HFFc6 (cell line): Measurements from ENCODE around the gene AMOTL2. TPM values are rescaled to one million over a fixed set of nuclear protein-coding genes. Genes with fewer than 3 reads are reported as not detected.

ENCODE experiments used
- DNase-seq: peaks from one replicate; pipeline ENCODE4 v3.0.0-alpha.2; 2018
- H3K27ac Mint-ChIP-seq: 2 replicates; pipeline ENCODE4 v1.8.0; 2020; ENCODE audit warnings: mild to moderate bottlenecking, mixed read lengths
- H3K27me3 Mint-ChIP-seq: 2 replicates; pipeline ENCODE4 v1.8.0; 2021; ENCODE audit warnings: mild to moderate bottlenecking, moderate library complexity, mixed read lengths; ENCODE audit not compliant: insufficient read depth
- H3K36me3 Mint-ChIP-seq: 2 replicates; pipeline ENCODE4 v1.8.0; 2021; ENCODE audit warnings: low read depth, mixed read lengths
- H3K4me1 Mint-ChIP-seq: 2 replicates; pipeline ENCODE4 v1.8.0; 2020; ENCODE audit warnings: low read depth, mixed read lengths
- H3K4me3 Mint-ChIP-seq: 2 replicates; pipeline ENCODE4 v1.8.0; 2020; ENCODE audit warnings: mild to moderate bottlenecking, moderate library complexity, mixed read lengths
- H3K9me3 Mint-ChIP-seq: 2 replicates; pipeline ENCODE4 v1.8.0; 2020; ENCODE audit warnings: mild to moderate bottlenecking, mixed read lengths
- CTCF ChIP-seq: fragments of 200-600 bp; sonication (generic); IDR thresholded peaks from 2 replicates; pipeline ENCODE4 v1.5.0; 2021; ENCODE audit warnings: antibody characterized with exemption, mild to moderate bottlenecking
- total RNA-seq, 6 experiments: library from RNA; stranded (reverse); fragmentation: NEBNext Ultra II Directional; extraction: Animal tissue kit (Norgen Biotek cat#: 25700); gene quantifications; 2 replicates in 1 of 6; 3 replicates in 5 of 6; pipeline ENCODE4 v1.2.3, GENCODE V29; 2021

Gene AMOTL2
- total RNA-seq, 6 experiments from 2014 or later = 244 to 311 (median 274) TPM

DNA sequence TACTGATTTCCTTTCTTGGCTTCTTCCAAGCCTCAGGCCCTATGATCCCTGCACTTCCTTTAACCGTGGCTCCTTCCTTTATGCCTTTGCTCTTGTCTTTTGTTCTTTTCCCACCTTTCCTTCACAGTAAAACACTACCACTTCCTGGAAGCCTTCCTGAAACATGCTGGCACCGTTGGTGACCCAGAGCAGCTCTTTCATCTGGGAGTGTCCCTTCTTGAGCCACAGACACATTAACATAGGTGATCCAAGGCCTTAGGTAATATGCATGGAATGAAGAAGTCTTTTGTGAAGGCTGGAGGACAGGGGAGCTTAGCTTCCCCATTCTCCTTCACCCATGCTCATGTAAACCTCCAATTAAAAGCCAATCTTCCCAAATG, 39.4 kb downstream of the AMOTL2 start:
- DNase-seq = no peak
- H3K36me3 Mint-ChIP-seq = no peaks in the 10 kb centered on the region; the same call in 1 of the 2 replicates
- H3K9me3 Mint-ChIP-seq = no peaks in the 10 kb centered on the region
- peak overlapping the region; percentile 83 for H3K27ac Mint-ChIP-seq
- H3K4me3 Mint-ChIP-seq = no peak overlapping the region
- no peak for TF ChIP-seq CTCF
- H3K4me1 Mint-ChIP-seq = peaks cover 83% of the 10 kb centered on the region
- H3K27me3 Mint-ChIP-seq = no peaks in the 10 kb centered on the region; the same call in 1 of the 2 replicates

GRCh38 chr3:134334231-134334900, 39.9 kb downstream of the AMOTL2 start:
- no peak for TF ChIP-seq CTCF
- peaks cover 87% of the 10 kb centered on the region for H3K4me1 Mint-ChIP-seq
- no peak for DNase-seq
- H3K27me3 Mint-ChIP-seq = peaks cover 2% of the 10 kb centered on the region; the same call in 1 of the 2 replicates
- H3K36me3 Mint-ChIP-seq = no peaks in the 10 kb centered on the region; the same call in 1 of the 2 replicates
- H3K4me3 Mint-ChIP-seq = no peak overlapping the region; the same call in 1 of the 2 replicates
- no peaks in the 10 kb centered on the region for H3K9me3 Mint-ChIP-seq
- H3K27ac Mint-ChIP-seq = peak overlapping the region; percentile 83

DNA sequence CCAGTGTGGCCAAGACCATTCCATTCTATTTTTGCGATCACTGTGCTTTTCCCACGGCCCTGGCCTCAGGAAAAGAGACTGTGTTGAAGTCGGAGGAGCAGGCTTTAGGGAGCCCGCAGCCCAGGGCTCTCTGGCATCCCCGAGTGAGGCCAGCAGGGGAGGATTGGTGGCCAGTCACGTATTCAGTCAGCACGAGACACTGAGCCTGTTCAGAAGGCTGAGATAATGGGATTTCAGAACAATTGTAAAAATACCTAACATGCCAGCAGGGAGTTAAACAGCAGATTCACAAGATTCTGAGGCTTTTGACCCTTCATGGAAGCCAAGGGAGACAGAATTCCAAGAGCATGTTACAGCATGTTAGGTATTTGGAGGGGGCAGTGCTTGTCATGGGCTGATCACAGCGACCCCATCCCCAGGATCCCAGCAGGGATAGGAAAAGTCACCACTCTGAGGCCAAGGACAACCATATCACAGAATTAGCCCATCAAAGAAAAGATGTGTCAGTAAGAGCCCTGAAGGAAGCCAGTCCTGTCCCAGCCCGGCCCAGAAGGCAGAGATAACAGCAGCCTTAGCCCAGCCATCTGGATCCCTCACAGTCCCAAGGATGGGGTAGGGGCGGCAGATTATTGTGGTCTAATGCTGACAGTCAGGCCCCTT, 40.6 kb downstream of the AMOTL2 start:
- H3K9me3 Mint-ChIP-seq = no peaks in the 10 kb centered on the region
- peak overlapping the region; percentile 77 for H3K4me3 Mint-ChIP-seq

GRCh38 chr3:134332344-134332743, 41.9 kb downstream of the AMOTL2 start:
- H3K27me3 Mint-ChIP-seq = peaks cover 3% of the 10 kb centered on the region; the same call in 1 of the 2 replicates
- DNase-seq = no peak
- H3K4me1 Mint-ChIP-seq = peaks cover 94% of the 10 kb centered on the region
- H3K27ac Mint-ChIP-seq = peak overlapping the region; percentile 97
- no peaks in the 10 kb centered on the region for H3K9me3 Mint-ChIP-seq
- no peaks in the 10 kb centered on the region; the same call in 1 of the 2 replicates for H3K36me3 Mint-ChIP-seq
- H3K4me3 Mint-ChIP-seq = peak overlapping the region; percentile 80; the same call in 1 of the 2 replicates
- TF ChIP-seq CTCF = no peak

More for the DNA sequence above, 40.6 kb downstream of the AMOTL2 start:
- TF ChIP-seq CTCF = peak; percentile 60
- peak; percentile 92 for DNase-seq
- Mint-ChIP-seq H3K36me3 (no peaks in the 10 kb centered on the region; the same call in 1 of the 2 replicates), H3K27ac (peak overlapping the region; percentile 83), H3K4me1 (peaks cover 93% of the 10 kb centered on the region), H3K27me3 (peaks cover 3% of the 10 kb centered on the region; the same call in 1 of the 2 replicates)

DNA sequence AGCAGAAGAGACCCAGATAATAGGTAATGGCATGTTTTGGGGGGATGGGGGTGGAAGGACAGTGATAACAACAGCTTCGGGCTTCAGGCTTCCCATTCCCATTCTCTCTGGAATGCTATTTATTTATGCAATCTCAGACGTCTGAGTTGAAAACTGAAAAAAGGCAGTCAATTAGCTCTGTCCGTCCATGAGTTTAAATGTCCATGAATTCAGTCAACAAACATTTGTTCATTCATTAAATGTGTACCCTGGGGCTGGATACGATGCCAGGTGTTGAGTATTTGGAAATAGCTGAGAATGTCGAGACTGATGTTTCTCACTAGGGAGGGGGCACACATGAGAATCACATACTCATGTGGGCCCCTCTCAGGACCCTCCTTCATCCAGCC, 42.4 kb downstream of the AMOTL2 start:
- no peak for TF ChIP-seq CTCF
- Mint-ChIP-seq H3K9me3 (no peaks in the 10 kb centered on the region), H3K27ac (peak overlapping the region; percentile 97), H3K4me3 (peak overlapping the region; percentile 80), H3K36me3 (no peaks in the 10 kb centered on the region; the same call in 1 of the 2 replicates), H3K27me3 (peaks cover 3% of the 10 kb centered on the region; the same call in 1 of the 2 replicates), H3K4me1 (peaks cover 99% of the 10 kb centered on the region)
- DNase-seq = no peak
